Fibroblast of skin of right biceps (primary cell): ENCODE measurements around the gene SRP54.
"Not testable (repeated sequence)": the region's sequence is repeated elsewhere in the genome, so short reads cannot be mapped to it uniquely, and the experiment has no call there.

ENCODE experiments used
- DNase-seq: peaks from one replicate; pipeline ENCODE4 v3.0.0-alpha.2; 2013

The SRP54 gene

DNA sequence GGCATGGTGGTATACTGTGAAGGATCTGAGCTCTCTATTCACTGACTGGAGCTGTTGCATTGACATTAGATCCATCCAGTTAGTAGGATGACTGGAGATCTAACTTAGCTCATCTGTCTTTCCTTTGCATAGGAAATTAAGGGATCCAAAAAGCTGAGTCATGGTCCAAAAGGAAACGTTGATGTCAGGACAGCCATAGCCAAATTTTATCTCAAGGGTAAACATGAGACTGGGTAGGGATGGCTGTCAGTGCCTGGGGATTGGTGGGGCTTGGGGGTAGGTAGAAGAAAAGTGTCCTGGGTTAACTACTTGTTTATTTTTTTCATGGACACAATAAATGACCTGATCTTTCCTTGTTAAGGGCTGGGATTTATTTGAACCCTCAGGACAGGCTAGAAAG is 67.9 kb downstream of the SRP54 start:
- peak; percentile 73 for DNase-seq

DNA sequence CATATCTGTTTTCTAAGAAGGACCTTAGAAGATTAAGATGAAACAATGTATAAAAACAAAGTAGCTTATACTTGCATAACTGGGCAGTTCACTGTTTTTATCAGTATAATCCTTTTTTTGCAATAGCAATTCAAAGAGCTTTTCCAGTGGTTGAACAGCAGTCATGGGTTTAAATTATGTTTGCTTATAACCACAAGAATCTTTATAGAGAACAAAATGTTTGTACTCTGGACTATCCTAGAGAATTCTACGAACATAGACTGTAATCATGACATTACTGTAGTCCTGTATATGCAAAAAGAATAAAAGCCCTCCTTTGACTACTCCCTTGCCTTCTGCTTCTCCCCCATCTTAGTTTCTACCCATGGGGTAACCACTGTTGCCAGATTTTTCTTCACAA is 69.0 kb downstream of the SRP54 start:
- DNase-seq, result no peak

DNA sequence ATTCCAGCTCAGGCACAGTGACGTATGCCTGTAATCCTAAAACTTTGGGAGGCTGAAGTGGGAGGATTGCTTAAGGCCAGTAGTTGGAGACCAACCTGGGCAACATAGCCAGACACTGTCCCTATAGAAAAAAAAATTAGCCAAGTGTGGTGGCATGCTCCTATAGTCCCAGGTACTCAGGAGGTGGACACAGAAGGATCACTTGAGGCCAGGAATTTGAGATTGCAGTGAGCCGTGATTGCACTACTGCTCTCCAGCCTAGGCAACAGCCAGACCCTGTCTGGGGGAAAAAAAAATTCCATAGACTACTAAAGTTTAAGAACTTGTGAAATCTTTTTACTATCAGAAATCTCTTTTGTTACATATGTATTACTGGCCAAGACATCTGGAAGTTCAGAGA is 69.8 kb downstream of the SRP54 start:
- DNase-seq, result no peak

DNA sequence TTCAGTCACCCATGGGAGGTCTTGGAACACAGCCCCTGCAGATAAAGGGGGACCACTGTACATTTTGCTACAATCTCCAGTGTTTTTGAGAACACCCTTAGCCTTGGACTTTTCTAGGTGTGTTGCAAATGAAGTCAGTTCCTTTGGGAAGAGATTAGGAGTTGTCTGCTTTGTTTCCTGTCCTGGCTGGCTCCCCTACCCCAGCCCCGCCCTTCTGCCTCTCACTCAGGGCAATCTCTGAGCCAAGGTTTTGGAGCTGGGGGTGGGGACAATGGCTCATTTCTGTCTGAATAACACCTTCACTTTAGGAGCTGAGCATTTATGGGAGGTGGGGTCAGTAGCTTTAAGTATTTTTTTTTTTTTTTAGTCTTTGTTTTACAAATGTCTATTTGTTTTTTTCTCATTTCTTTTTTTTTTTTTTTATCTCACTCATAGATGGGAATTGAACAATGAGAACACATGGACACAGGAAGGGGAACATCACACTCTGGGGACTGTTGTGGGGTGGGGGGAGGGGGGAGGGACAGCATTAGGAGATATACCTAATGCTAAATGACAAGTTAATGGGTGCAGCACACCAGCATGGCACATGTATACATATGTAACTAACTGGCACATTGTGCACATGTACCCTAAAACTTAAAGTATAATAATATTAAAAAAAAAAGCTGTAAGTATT is 78.5 kb downstream of the SRP54 start:
- DNase-seq, result not testable (repeated sequence)

DNA sequence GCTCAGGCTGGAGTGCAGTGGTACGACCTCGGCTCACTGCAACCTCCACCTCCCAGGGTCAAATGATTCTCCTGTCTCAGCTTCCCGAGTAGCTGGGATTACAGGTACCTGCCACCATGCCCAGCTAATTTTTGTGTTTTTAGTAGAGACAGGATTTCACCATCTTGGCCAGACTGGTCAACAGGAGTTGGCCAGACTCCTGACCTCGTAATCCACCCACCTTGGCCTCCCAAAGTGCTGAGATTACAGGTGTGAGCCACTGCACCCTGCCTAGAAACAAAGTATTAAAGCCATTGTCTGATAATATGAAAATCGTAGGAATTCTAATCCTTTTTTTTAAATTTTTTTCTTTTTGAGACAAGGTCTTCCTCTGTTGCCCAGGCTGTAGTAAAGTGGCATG is 82.9 kb downstream of the SRP54 start:
- DNase-seq, result not testable (repeated sequence)

DNA sequence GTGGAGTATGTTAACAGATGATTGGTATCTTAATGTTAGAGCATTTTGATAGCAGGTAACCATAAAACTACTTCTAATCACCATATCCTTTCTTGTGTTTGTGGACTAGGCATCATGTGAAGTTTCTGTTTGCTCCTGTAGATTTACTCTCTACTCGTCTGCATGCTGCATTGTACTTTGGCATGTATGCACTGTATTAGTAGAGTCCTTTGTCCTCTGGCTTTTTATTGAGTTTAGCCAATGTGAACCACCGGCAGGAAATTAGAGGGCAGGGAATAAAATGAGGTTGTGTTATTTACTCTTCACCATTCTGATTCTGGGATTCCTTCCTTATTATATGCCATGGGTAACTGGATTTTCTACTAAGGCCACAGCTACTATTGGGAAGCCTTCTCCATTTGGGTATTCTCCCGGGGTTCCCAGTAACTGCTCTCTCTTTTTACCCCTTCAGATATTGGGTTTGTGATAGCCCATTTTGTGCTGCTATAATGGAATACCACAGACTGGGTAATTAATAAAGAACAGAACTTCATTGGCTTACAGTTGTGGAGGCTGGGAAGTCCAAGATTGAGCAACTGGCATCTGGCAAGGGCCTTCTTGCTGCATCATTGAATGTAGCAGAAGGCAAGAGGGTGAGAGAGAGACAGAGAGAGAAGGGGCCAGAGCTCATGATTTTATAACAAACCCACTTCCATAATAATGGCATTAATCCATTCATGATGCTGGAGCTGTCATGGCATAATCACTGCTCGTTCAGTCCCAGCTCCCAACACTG is 85.6 kb downstream of the SRP54 start:
- no peak for DNase-seq

DNA sequence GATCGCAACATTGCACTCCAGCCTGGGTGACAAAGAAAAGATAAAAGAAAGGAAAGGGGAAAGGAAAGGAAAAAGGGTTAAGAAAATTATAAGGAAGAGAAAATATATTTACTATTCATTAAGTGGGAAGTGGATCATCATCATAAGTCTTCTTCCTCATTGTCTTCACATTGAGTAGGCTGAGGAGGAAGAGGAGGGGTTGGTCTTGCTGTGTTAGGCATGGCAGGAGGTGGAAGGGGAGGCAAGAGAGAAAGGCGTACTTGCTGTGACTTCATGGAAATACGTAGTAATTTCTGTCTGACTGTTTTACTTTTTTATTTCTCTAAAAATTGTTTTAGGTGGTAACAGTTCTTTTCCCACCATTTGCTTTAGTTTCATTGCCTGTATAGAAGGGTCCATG is 89.4 kb downstream of the SRP54 start:
- DNase-seq, result no peak

DNA sequence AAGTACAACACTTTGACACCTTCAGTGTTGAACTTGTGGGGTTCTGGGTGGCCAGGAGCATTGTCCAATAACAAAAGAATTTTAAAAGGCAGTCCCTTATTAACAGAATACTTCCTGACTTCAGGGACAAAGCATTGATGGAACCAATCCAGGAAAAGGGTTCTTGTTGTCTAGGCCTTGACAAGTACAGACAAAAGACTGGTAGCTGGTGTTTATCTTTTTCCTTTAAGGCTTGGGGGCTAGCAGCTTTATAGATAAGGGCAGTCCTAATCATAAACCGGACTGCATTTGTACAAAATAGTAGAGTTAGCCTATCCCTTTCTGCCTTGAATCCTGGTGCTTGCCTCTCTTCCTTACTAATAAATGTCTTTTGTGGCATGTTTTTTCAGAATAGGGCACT is 90.7 kb downstream of the SRP54 start:
- DNase-seq, result no peak

DNA sequence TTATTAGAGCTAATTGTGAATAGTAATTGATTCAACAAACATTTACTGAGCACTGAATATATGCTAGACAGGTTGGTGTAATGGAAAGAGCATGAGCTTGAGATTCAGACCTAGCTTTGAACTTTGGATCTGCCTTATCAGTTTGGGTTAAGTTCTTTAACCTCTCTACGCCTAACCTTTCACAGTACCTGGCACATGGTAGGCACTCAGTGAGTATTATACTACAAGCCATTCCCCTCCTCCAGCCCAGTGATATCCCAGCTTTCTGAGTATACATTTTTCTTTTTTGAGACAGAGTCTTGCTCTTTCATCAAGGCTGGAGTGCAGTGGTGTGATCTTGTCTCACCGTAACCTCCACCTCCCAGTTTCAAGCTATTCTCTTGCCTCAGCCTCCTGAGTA is 95.3 kb downstream of the SRP54 start:
- no peak for DNase-seq
